HG03469 (cell line): ENCODE data around the gene GRIP2.
"Not testable (repeated sequence)": the region's sequence is repeated elsewhere in the genome, so short reads cannot be mapped to it uniquely, and the experiment has no call there.

ENCODE experiments used
- ATAC-seq: cut with Tn5 transposase; IDR thresholded peaks from one replicate; pipeline ENCODE4 v1.9.1; 2021; ENCODE audit warnings: mild to moderate bottlenecking, moderate library complexity, moderate number of reproducible peaks; ENCODE audit not compliant: unreplicated experiment

Gene GRIP2

GRCh38 chr3:14522768-14523167 lies 17.4 kb downstream of the GRIP2 start:
- ATAC-seq, result no peak

DNA sequence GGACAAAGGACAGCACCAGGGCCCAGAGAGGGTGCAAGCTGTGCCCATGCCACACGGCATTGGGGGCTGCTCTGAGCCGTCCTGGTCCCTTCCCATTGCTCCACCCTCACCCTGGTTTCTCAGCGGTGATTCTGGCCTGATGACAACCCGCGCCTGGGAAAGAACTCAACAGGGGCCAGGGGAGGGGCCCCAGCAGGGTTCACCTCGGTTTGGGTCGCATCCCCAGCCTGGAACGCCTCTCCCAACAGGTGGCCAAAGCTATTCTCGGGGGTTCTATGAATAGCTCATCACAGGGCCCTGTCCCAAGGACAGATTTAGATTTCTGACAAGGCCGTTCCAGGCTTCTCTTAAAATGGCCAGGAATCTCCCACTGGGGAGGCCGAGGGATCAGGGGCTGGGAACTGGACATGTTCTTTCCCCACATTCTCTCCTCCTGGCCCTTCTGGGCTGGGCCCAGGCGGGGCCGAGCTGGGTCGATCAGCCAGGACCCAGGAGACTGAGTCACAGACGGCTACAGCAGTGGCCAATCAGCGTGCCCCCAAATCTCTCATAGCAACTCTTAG lies 17.9 kb downstream of the GRIP2 start:
- no peak for ATAC-seq

- no peak for ATAC-seq
Observed at GRCh38 chr3:14521611-14522010, 18.5 kb downstream of the GRIP2 start.

GRCh38 chr3:14520967-14521366 lies 19.2 kb downstream of the GRIP2 start:
- ATAC-seq, result no peak

- no peak for ATAC-seq
Observed at GRCh38 chr3:14520149-14520548, 20.0 kb downstream of the GRIP2 start.

GRCh38 chr3:14519406-14519805 lies 20.7 kb downstream of the GRIP2 start:
- ATAC-seq, result no peak

DNA sequence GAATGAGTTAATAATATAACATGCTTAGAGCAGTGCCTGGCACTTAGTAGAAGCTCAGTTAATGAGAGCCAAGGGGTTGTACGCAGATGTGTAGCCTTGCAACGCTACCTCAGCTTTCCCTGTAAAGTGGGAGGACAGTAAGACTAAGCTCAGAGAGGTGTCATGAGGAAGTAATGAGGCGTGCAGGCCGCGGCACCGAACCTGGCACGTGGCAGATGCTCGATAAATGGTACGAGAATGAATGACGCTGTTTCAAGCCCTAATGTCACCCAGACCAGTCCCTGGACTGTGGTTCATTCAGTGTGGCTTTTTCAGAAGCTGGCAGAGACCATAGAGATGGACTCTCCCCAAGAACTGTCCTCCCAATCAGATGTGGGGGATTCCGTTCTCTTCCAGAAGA lies 21.2 kb downstream of the GRIP2 start:
- ATAC-seq, result no peak

GRCh38 chr3:14518432-14518802 lies 21.7 kb downstream of the GRIP2 start:
- no peak for ATAC-seq

- no peak for ATAC-seq
Observed at GRCh38 chr3:14517601-14518431, 22.3 kb downstream of the GRIP2 start.

DNA sequence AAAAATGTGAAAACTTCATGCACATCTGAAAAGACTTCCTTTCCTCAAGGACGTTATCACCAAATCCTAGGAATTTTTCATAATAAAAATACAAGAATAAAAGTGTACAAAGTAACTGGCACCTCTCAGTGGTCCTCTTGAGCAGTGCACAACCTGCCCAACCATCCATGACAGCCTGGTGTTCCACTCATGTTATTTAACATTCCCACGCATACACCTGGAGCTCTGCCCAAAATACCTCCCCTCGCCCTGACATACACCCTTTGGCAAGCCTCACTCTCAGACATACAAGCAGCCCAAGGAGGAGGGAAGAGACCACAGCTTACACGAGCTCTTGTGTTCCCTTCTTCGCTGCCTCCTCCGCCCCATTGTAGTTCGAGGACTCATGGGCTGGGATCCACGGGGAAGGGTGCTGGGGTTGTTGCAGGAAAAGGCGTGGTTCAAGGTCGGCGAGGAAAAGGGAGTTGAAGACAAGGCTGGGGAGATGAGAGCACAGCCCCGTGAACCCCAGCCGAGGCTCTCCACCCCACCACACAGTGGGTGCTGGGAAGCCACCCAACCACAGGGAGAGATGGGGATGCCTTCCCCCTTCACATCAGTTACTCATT lies 23.3 kb downstream of the GRIP2 start:
- ATAC-seq, result no peak

- ATAC-seq, result not testable (repeated sequence)
Observed at GRCh38 chr3:14515526-14515925, 24.6 kb downstream of the GRIP2 start.

DNA sequence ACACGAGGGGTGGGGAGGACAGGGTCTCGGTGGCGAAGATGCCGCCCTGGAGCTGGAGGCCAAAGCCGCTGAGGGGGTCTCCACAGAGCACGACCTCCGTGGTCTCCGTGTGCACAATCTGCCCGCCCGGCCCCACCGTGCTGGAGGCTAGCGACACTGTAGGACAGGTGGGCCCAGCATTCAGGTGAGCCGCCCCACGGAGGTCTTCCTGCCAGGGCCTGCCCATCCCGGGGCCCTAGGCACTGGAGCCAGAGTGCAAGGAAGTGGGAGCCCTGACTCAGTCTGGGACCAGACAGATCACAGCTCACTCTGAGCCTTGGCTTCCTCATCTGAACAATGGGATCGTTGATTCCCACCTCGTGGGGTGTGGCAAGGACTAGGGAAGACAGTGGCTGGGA lies 25.8 kb downstream of the GRIP2 start:
- ATAC-seq, result no peak

DNA sequence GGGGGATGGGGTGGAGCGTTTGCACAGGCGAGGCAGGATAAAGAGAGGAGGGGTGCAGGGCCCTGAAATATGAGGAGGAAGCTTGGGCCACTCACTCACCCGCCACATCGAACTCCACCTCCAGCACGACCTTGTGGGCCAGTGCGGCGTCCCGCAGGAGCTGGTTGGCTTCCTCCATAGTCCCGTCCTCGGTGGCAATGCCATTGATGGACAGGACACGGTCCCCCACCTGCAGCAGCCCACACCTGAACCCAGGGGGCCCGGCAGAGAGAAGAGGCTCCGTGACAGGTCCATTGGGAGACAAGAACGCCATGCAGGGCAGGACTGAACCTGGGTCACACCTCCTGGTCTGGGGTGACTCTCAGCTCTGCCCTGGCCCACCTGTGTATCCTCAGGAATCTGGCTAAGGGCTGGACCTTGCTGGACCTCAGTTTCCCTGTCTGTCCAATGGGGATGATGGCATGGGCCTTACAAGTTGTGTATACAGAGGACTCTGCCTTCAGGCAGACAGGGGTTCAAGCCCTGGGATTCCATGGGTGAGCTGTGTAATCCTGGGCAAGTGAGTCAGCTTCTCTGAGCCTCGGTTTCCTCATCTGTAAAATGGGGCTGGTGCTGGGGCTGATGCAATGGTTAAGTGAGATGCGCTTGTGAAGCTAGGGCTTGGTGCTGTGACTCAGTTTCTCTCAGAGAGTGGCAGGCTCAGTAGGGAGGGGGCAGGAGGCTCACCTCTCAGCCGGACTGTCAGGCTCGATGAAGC lies 26.4 kb downstream of the GRIP2 start:
- ATAC-seq, result no peak

GRCh38 chr3:14512942-14513327 lies 27.2 kb downstream of the GRIP2 start:
- no peak for ATAC-seq

- ATAC-seq, result no peak
Observed at GRCh38 chr3:14512281-14512941, 27.7 kb downstream of the GRIP2 start.

GRCh38 chr3:14511623-14512280 lies 28.4 kb downstream of the GRIP2 start:
- no peak for ATAC-seq

DNA sequence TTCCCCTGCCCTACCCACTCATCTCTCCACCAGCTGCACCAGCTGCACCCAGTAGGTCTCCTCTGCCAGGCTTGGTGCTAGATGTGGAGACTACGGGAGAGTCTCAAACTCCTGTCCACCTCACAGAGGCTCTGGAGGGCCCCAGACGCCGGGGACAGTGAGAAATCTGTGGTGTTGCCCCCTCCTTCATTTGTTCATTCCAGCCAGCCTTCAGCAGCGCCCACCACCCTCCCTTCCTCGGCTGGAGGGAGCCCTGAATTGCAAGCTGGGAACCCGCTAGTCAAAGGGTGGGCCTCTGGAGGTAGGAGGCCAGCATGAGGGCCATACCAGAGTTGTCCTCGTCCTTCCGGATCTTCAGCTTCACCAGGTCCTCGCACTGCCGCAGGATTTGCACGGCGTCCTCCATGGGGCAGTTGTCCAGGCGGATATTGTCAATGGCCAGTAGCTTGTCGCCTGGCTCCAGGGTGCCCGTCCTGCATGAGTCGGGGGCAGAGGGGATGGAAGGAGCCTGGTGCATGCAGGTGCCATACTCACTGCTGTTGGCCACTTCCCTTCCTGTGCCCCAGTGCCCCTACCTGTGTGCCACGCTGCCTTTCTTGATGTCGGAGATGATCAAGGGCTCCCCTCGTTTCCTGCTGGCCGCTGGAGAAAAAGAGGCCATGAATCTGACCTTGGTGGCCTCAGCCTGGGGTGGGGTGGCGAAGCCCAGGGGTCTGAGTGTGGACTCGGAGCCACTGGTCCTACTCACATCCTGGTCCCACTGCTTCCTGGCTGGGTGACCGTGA lies 29.1 kb downstream of the GRIP2 start:
- ATAC-seq, result no peak

- no peak for ATAC-seq
Observed at GRCh38 chr3:14509796-14510100, 30.4 kb downstream of the GRIP2 start.

GRCh38 chr3:14508966-14509795 lies 31.0 kb downstream of the GRIP2 start:
- no peak for ATAC-seq
